HepG2 (cell line): Measurements from ENCODE around the gene MAP3K9. TPM values are rescaled to one million over a fixed set of nuclear protein-coding genes. Genes with fewer than 3 reads are reported as not detected.

Experiments used
- ATAC-seq: fragments of 200-7000 bp; cut with Tn5 transposase; 3 replicates; pipeline ENCODE4 v1.9.1; 2020; ENCODE audit warnings: mild to moderate bottlenecking, moderate library complexity
- BruUV-seq: library from RNA; stranded (reverse); fragments of 400-500 nt; replicated peaks from 2 replicates; lab custom pipeline; 2021; lab: Mats Ljungman, UMichigan
- CTCF ChIA-PET: fragments of 300-600 bp; formaldehyde crosslinking; extraction: SDS; loops from one replicate; lab custom pipeline; 2021; ENCODE audit warnings: low total read pairs, inconsistent platforms, low intra/inter-chr PET ratio; lab: Yijun Ruan, JAX
- POLR2A ChIA-PET: fragments of 350-600 bp; sonication (Branson Sonifier 250); formaldehyde crosslinking; loops from one replicate; lab custom pipeline; 2020; ENCODE audit warnings: antibody characterized with exemption, inconsistent platforms; lab: Yijun Ruan, JAX
- DNase-seq: peaks from one replicate; pipeline ENCODE4 v3.0.0-alpha.2; 2015; ENCODE audit warnings: low spot score
- FAIRE-seq: peaks from 3 replicates; lab custom pipeline; 2011; peaks lifted over from hg19 to GRCh38; lab: Jason Lieb, UNC
- H2AFZ ChIP-seq: one replicate; pipeline ENCODE4 v1.6.1; 2011; ENCODE audit warnings: low read length, inconsistent platforms
- H3K27ac ChIP-seq: fragments of 300-600 bp; 3 replicates; pipeline ENCODE4 v1.8.0; 2011; ENCODE audit warnings: mixed run types, mild to moderate bottlenecking, mixed read lengths, low read length, inconsistent platforms; ENCODE audit not compliant: insufficient read depth; ENCODE audit errors: extremely low read length
- H3K27me3 ChIP-seq, 2 experiments: fragments of 200-600 bp in 1 of 2; 2 replicates in 1 of 2; 3 replicates in 1 of 2; pipeline versions ENCODE4 v1.6.0 to v1.8.0; 2011; ENCODE audit warnings: low read length in 2 of 2, mild to moderate bottlenecking in 2 of 2, moderate library complexity in 2 of 2, inconsistent platforms in 1 of 2; ENCODE audit not compliant: insufficient read depth in 2 of 2, control insufficient read depth in 1 of 2
- H3K36me3 ChIP-seq, 2 experiments: fragments of 200-600 bp in 1 of 2; replicated peaks in 1 of 2; 2 replicates in 1 of 2; 3 replicates in 1 of 2; pipeline versions ENCODE4 v1.5.1 to v1.8.0; 2011; ENCODE audit warnings: low read length in 2 of 2, inconsistent platforms in 1 of 2; ENCODE audit not compliant: insufficient read depth in 2 of 2, control insufficient read depth in 1 of 2
- H3K4me1 ChIP-seq: 2 replicates; pipeline ENCODE4 v1.5.1; 2012; ENCODE audit warnings: low read length, inconsistent platforms; ENCODE audit not compliant: insufficient read depth
- H3K4me2 ChIP-seq: 2 replicates; pipeline ENCODE4 v1.6.0; 2011; ENCODE audit warnings: low read depth, low read length, inconsistent platforms
- H3K4me3 ChIP-seq, 3 experiments: fragments of 200-600 bp in 1 of 3; sonication (generic), shearing (Covaris generic) in 1 of 3; replicated peaks in 1 of 3; 2 replicates each; pipeline ENCODE4 v1.5.1; 2011 to 2016; ENCODE audit warnings: low read length in 3 of 3, inconsistent platforms in 2 of 3, low read depth in 2 of 3, mild to moderate bottlenecking in 2 of 3, control low read depth in 1 of 3, mixed read lengths in 1 of 3; ENCODE audit not compliant: insufficient read depth in 1 of 3
- H3K79me2 ChIP-seq: one replicate; pipeline ENCODE4 v1.6.1; 2011; ENCODE audit warnings: low read length, inconsistent platforms; ENCODE audit not compliant: insufficient read depth
- H3K9ac ChIP-seq: 2 replicates; pipeline ENCODE4 v1.6.0; 2011; ENCODE audit warnings: mild to moderate bottlenecking, low read depth, low read length, inconsistent platforms; ENCODE audit not compliant: insufficient read depth
- H3K9me3 ChIP-seq: 2 replicates; pipeline ENCODE4 v1.5.1; 2012; ENCODE audit warnings: mild to moderate bottlenecking, low read length
- H4K20me1 ChIP-seq: 2 replicates; pipeline ENCODE4 v1.6.0; 2011; ENCODE audit warnings: inconsistent platforms, mild to moderate bottlenecking, low read length, moderate library complexity; ENCODE audit not compliant: insufficient read depth
- ELF3 ChIP-seq: IDR thresholded peaks from 2 replicates; pipeline ENCODE4 v1.6.1; 2016; ENCODE audit warnings: missing genetic modification reagents, missing compliant biosample characterization
- FOXO4 ChIP-seq: sonication (generic); formaldehyde crosslinking; conservative IDR thresholded peaks from 2 replicates; pipeline ENCODE4 v1.8.1; 2023; ENCODE audit warnings: missing genetic modification reagents
- KLF6 ChIP-seq: IDR thresholded peaks from 2 replicates; pipeline ENCODE4 v1.8.0; 2016; ENCODE audit warnings: missing biosample characterization, missing genetic modification reagents
- MXD1 ChIP-seq: sonication (generic); formaldehyde crosslinking; IDR thresholded peaks from 2 replicates; pipeline ENCODE4 v1.4.0; 2020; ENCODE audit warnings: mild to moderate bottlenecking, missing genetic modification reagents
- NR0B2 ChIP-seq: sonication (generic); formaldehyde crosslinking; IDR thresholded peaks from 2 replicates; pipeline ENCODE4 v1.4.0; 2020; ENCODE audit warnings: mild to moderate bottlenecking, missing genetic modification reagents
- PCBP1 ChIP-seq: fragments of 200-400 bp; formaldehyde crosslinking; IDR thresholded peaks from 2 replicates; pipeline ENCODE4 v1.6.1; 2017; ENCODE audit warnings: mild to moderate bottlenecking, low read depth, low read length, borderline replicate concordance
- RNF219 ChIP-seq: sonication (generic); formaldehyde crosslinking; IDR thresholded peaks from 2 replicates; pipeline ENCODE4 v1.5.0; 2020; ENCODE audit warnings: mild to moderate bottlenecking, missing genetic modification reagents
- WGBS: methylation state at CpG from one replicate; pipeline ENCODE4 v1.1.6; 2017; ENCODE audit warnings: low lambda C conversion rate; 5-methylcytosine and 5-hydroxymethylcytosine counted together
- in situ Hi-C: cut with HindIII; loops from 2 replicates; pipeline ENCODE4 v1.10.0; 2017; ENCODE audit warnings: low pct_unique_long_range_greater_than_20kb; ENCODE audit not compliant: extremely low pct_ligation_motif_present
- intact Hi-C: fragments of 100-400 bp; cut with micrococcal nuclease; formaldehyde crosslinking; loops from one replicate; pipeline ENCODE4 v1.10.0; 2022; ENCODE audit not compliant: unreplicated experiment
- polyA plus RNA-seq, 8 experiments: library from polyadenylated mRNA; depleted of rRNA in 3 of 8; stranded (reverse) in 7 of 8; unstranded in 1 of 8; fragments of >200 nt; fragmentation: Illumina TruSeq in 4 of 8; extraction: Trizol in 4 of 8; gene quantifications; 2 replicates each; pipeline versions ENCODE4 v1.2.1 to v1.2.3, GENCODE V29; 2011 to 2016; ENCODE audit warnings: low read depth in 4 of 8, missing spikeins in 1 of 8, mixed read lengths in 1 of 8; ENCODE audit not compliant: insufficient read depth in 1 of 8
- total RNA-seq, 5 experiments: library from RNA; depleted of rRNA; stranded (reverse); fragments of >200 nt; fragmentation: Illumina TruSeq; extraction: Trizol; gene quantifications; 2 replicates each; pipeline ENCODE4 v1.2.3, GENCODE V29; 2016; ENCODE audit warnings: low read depth in 1 of 5
- TF ChIP-seq, protein P1 (sequence below): IDR thresholded peaks from 2 replicates; pipeline ENCODE4 v1.6.1; 2016; ENCODE audit warnings: low read depth
- TF ChIP-seq, protein P2 (sequence below): conservative IDR thresholded peaks from 2 replicates; pipeline ENCODE4 v1.6.1; 2018; ENCODE audit warnings: missing genetic modification reagents
- TF ChIP-seq, protein P3 (sequence below): sonication (generic); formaldehyde crosslinking; IDR thresholded peaks from 2 replicates; pipeline ENCODE4 v1.8.1; 2022; ENCODE audit warnings: low read depth, mild to moderate bottlenecking, missing genetic modification reagents

Gene MAP3K9
- total and polyA plus RNA-seq, 2 of the 13 experiments (the other 11 are each of a cell fraction or from before 2014, with no cell fraction given): 4.3 to 4.5 TPM

DNA sequence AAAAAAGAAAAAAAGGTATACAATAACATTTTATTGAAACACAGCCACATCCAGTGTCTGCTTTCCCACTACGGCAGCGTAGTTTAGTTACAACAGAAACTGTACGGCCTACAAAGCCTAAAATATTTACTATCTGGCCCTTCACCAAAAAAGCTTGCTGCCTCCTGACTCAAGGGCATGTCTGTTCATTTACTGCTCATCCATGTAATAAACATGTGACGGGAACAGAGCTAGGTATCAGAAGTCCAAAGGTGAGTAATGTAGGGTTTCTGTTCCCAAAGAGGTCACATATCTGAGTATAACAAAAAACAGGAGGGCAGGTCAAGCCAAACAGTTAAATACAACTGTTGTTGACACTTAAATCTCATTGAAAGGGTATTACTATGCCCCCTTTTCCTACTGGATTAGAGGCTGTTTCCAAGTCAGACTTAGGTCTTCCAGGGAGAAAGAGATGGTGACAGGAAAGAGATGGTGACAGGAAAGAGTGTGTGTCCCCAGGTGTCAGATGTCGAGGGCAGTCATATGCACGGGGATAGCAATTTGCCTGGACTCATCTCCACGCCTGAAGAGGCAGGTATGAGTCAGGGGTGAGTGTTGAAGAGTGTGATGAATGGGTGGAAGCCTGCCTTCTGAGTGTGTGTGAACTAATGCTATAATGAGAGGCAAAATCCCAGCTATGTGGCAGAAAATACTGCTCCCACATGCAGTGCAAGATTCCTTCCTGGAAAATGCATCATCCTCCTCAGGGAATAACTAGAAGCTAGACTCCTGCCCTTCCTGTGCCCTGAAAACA lies 77.7 kb downstream of the MAP3K9 start:
- POLR2A ChIA-PET: no interaction called here
- BruUV-seq: no TSS peak
- no peaks in the 10 kb centered on the region for H3K79me2 ChIP-seq
- CTCF ChIA-PET: no interaction called here
- H4K20me1 ChIP-seq: no peaks in the 10 kb centered on the region
- no peaks in the 10 kb centered on the region for H3K4me1 ChIP-seq
- in situ Hi-C loops: no loop called here
- DNase-seq: no peak
- no peak overlapping the region for H3K27ac ChIP-seq
- no peaks in the 10 kb centered on the region for H3K27me3 ChIP-seq
- H2AFZ ChIP-seq: no peak overlapping the region
- no peak overlapping the region for H3K4me3 ChIP-seq
- WGBS: 89% methylated on average over 7 of the region's 7 CpGs
- no peak overlapping the region for H3K4me2 ChIP-seq
- H3K9me3 ChIP-seq: no peaks in the 10 kb centered on the region
- H3K9ac ChIP-seq: no peak overlapping the region
- ATAC-seq: no peak
- H3K36me3 ChIP-seq: peaks cover 10 to 47% of the 10 kb centered on the region in 2 experiments
- no peak for FAIRE-seq
- intact Hi-C loops: no loop called here
- no peak for TF ChIP-seq MXD1 (CRISPR knock-in tag)
- no peak for TF ChIP-seq FOXO4
- no peak for TF ChIP-seq KLF6
- TF ChIP-seq, protein P1, sequence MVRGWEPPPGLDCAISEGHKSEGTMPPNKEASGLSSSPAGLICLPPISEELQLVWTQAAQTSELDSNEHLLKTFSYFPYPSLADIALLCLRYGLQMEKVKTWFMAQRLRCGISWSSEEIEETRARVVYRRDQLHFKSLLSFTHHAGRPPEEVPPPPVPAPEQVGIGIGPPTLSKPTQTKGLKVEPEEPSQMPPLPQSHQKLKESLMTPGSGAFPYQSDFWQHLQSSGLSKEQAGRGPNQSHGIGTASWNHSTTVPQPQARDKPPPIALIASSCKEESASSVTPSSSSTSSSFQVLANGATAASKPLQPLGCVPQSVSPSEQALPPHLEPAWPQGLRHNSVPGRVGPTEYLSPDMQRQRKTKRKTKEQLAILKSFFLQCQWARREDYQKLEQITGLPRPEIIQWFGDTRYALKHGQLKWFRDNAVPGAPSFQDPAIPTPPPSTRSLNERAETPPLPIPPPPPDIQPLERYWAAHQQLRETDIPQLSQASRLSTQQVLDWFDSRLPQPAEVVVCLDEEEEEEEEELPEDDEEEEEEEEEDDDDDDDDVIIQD (CRISPR knock-in tag): no peak
- no peak for TF ChIP-seq RNF219 (CRISPR knock-in tag)
- no peak for TF ChIP-seq NR0B2 (CRISPR knock-in tag)
- TF ChIP-seq, protein P2, sequence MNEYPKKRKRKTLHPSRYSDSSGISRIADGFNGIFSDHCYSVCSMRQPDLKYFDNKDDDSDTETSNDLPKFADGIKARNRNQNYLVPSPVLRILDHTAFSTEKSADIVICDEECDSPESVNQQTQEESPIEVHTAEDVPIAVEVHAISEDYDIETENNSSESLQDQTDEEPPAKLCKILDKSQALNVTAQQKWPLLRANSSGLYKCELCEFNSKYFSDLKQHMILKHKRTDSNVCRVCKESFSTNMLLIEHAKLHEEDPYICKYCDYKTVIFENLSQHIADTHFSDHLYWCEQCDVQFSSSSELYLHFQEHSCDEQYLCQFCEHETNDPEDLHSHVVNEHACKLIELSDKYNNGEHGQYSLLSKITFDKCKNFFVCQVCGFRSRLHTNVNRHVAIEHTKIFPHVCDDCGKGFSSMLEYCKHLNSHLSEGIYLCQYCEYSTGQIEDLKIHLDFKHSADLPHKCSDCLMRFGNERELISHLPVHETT: no peak
- no peak for TF ChIP-seq PCBP1
- TF ChIP-seq ELF3 (CRISPR knock-in tag): no peak
- TF ChIP-seq, protein P3, sequence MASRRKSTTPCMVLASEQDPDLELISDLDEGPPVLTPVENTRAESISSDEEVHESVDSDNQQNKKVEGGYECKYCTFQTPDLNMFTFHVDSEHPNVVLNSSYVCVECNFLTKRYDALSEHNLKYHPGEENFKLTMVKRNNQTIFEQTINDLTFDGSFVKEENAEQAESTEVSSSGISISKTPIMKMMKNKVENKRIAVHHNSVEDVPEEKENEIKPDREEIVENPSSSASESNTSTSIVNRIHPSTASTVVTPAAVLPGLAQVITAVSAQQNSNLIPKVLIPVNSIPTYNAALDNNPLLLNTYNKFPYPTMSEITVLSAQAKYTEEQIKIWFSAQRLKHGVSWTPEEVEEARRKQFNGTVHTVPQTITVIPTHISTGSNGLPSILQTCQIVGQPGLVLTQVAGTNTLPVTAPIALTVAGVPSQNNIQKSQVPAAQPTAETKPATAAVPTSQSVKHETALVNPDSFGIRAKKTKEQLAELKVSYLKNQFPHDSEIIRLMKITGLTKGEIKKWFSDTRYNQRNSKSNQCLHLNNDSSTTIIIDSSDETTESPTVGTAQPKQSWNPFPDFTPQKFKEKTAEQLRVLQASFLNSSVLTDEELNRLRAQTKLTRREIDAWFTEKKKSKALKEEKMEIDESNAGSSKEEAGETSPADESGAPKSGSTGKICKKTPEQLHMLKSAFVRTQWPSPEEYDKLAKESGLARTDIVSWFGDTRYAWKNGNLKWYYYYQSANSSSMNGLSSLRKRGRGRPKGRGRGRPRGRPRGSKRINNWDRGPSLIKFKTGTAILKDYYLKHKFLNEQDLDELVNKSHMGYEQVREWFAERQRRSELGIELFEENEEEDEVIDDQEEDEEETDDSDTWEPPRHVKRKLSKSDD (CRISPR knock-in tag): no peak
